ENCODE results near the gene ZNF212.

DNA sequence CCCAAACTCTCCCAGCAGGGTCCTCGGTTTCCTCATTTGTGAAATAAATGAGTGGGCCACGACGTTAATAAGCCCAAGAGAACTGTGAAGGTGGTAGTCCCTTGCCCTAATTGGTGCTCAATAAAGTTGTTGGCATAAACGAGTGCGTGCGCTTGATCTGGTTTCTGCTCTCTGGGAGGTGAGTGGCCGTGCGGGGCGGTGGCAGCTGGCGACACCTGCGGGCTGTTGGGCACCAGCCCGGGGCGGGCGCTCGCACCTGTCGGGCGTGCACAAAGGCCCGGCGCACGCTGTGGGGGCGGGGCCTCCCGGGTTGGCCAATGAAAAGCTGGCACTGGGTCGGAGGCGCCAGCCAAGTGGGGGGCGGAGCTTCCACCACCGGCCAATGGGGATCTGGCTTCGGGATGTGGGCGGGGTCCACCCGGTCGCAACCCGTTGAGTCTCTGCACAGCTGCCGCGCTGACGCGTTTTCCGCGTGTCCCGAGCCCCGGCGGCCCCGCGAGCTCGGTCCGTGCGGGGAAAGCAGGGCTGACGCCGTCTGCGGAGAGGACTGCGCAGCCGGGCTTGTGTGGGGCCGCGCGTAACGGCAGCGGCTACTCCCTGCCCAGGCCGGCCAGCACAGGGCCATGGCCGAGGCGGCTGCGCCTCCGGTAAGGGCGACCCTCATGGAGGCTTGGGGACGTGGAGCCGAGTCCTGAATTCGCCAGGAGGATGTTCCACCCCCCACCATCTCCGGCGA is 45.6 kb downstream of the ZNF212 start:
- TF ChIP-seq, protein P1, sequence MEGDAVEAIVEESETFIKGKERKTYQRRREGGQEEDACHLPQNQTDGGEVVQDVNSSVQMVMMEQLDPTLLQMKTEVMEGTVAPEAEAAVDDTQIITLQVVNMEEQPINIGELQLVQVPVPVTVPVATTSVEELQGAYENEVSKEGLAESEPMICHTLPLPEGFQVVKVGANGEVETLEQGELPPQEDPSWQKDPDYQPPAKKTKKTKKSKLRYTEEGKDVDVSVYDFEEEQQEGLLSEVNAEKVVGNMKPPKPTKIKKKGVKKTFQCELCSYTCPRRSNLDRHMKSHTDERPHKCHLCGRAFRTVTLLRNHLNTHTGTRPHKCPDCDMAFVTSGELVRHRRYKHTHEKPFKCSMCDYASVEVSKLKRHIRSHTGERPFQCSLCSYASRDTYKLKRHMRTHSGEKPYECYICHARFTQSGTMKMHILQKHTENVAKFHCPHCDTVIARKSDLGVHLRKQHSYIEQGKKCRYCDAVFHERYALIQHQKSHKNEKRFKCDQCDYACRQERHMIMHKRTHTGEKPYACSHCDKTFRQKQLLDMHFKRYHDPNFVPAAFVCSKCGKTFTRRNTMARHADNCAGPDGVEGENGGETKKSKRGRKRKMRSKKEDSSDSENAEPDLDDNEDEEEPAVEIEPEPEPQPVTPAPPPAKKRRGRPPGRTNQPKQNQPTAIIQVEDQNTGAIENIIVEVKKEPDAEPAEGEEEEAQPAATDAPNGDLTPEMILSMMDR (conservative IDR thresholded peaks at IDR 0.05 in 1 of 2, IDR thresholded peaks at IDR 0.05 in 1 of 2; ENCODE audit: low read depth in 1 of 2, low read length in 2 of 2): no peak
- no peak for TF ChIP-seq EZH2 (IDR thresholded peaks at IDR 0.05; ENCODE audit: low read length, missing control alignments)

Data from fibroblast of lung (primary cell).